ENCODE data around the gene HIF1A. TPM values are rescaled to one million over a fixed set of nuclear protein-coding genes. Genes with fewer than 3 reads are reported as not detected.
A peak's percentile ranks its signal among the peaks of the same experiment; 100 is the strongest.

Gene HIF1A
- total and polyA plus RNA-seq, 11 donors: 12.8 to 157 (median 72.8) TPM

- H3K4me1 ChIP-seq: peaks cover 0 to 53% (median 22%) of the 10 kb centered on the region in 12 donors
- TF ChIP-seq CTCF (IDR thresholded peaks at IDR 0.05) (no peak), POLR2A (IDR thresholded peaks at IDR 0.05) (peak in 1 of 2 donors; percentile 88)
- peaks cover 0 to 29% (median 21%) of the 10 kb centered on the region in 9 donors for H3K36me3 ChIP-seq
- H3K27me3 ChIP-seq: no peaks in the 10 kb centered on the region
- H3K9me3 ChIP-seq: no peaks in the 10 kb centered on the region
- peak; percentile 89 to 94 (median 91) for DNase-seq
- peak; percentile 95 to 98 (median 97) for ATAC-seq
- WGBS, 4 donors: 2 to 26% (median 4%) methylated on average over 29 to 54 of the region's 54 CpGs
- intact Hi-C loops (cut with DNase I): loop anchor here in 1 of 10 donors (1.0 to 5.0 kb wide), 2 partner anchors 11 to 54 kb away; partner anchors contain the start of genes HIF1A and SNAPC1
- peak overlapping the region; percentile 37 to 73 (median 65) for H3K4me3 ChIP-seq
- peak overlapping the region; percentile 65 to 94 (median 92) for H3K27ac ChIP-seq
These were observed 55.6 kb downstream of the HIF1A start for GRCh38 chr14:61750708-61751474.

GRCh38 chr14:61751475-61751989 is 56.2 kb downstream of the HIF1A start:
- intact Hi-C loops (cut with DNase I): loop anchor here in 1 of 10 donors (1.0 to 5.0 kb wide), 2 partner anchors 11 to 54 kb away; partner anchors contain the start of genes HIF1A and SNAPC1
- no peak for ATAC-seq
- no peak for DNase-seq
- H3K4me1 ChIP-seq: peaks cover 0 to 53% (median 22%) of the 10 kb centered on the region in 12 donors
- peak overlapping the region; percentile 65 to 94 (median 92) for H3K27ac ChIP-seq
- WGBS, 4 donors: 27 to 34% (median 31%) methylated on average over 8 of the region's 8 CpGs
- no peak for TF ChIP-seq CTCF (IDR thresholded peaks at IDR 0.05)
- no peak for TF ChIP-seq POLR2A (IDR thresholded peaks at IDR 0.05)
- H3K9me3 ChIP-seq: no peaks in the 10 kb centered on the region
- no peaks in the 10 kb centered on the region for H3K27me3 ChIP-seq
- peaks cover 0 to 23% (median 15%) of the 10 kb centered on the region in 9 donors for H3K36me3 ChIP-seq
- H3K4me3 ChIP-seq: peak overlapping the region; percentile 37 to 73 (median 65)

GRCh38 chr14:61752626-61753025 is 57.3 kb downstream of the HIF1A start:
- Histone ChIP-seq H3K4me1 (peaks cover 0 to 51% (median 14%) of the 10 kb centered on the region in 12 donors), H3K9me3 (no peaks in the 10 kb centered on the region), H3K27ac (peak overlapping the region in 4 of 12 donors; percentile 90 to 93 (median 92)), H3K27me3 (no peaks in the 10 kb centered on the region), H3K4me3 (no peak overlapping the region), H3K36me3 (peaks cover 0 to 12% (median 4%) of the 10 kb centered on the region in 9 donors)
- no peak for DNase-seq
- no peak for TF ChIP-seq POLR2A (IDR thresholded peaks at IDR 0.05)
- no peak for TF ChIP-seq CTCF (IDR thresholded peaks at IDR 0.05)
- intact Hi-C loops (cut with DNase I): loop anchor here in 1 of 10 donors (5.0 kb wide), 1 partner anchor 55 kb away; the partner anchor contains the start of gene HIF1A
- 81 to 84% (median 82%) methylated on average over 4 of the region's 4 CpGs for WGBS, 4 donors
- ATAC-seq: no peak

GRCh38 chr14:61753631-61754030 is 58.3 kb downstream of the HIF1A start:
- intact Hi-C loops (cut with DNase I): loop anchor here in 1 of 10 donors (5.0 kb wide), 1 partner anchor 56 kb away; the partner anchor contains the start of gene HIF1A
- no peaks in the 10 kb centered on the region for H3K9me3 ChIP-seq
- H3K36me3 ChIP-seq: peaks cover 0 to 2% (median 0%) of the 10 kb centered on the region in 9 donors
- DNase-seq (no peak), ATAC-seq (no peak)
- H3K27me3 ChIP-seq: no peaks in the 10 kb centered on the region
- TF ChIP-seq POLR2A (IDR thresholded peaks at IDR 0.05) (no peak), CTCF (IDR thresholded peaks at IDR 0.05) (no peak)
- H3K4me3 ChIP-seq: no peak overlapping the region
- H3K27ac ChIP-seq: no peak overlapping the region
- H3K4me1 ChIP-seq: peaks cover 0 to 41% (median 10%) of the 10 kb centered on the region in 12 donors

Data from heart left ventricle (tissue), 16 donors.